GM19023 (cell line): Measurements from ENCODE around the gene OR5AC2.

ENCODE experiments used
- ATAC-seq: cut with Tn5 transposase; IDR thresholded peaks from one replicate; pipeline ENCODE4 v1.9.1; 2021; ENCODE audit warnings: mild to moderate bottlenecking, moderate library complexity; ENCODE audit not compliant: unreplicated experiment

The OR5AC2 gene

GRCh38 chr3:98136631-98137030 lies 49.7 kb downstream of the OR5AC2 start:
- no peak for ATAC-seq
